ENCODE data around the gene BCL11B. TPM values are rescaled to one million over a fixed set of nuclear protein-coding genes. Genes with fewer than 3 reads are reported as not detected.

The BCL11B gene
- total RNA-seq, 1 experiment from 2014 or later = 0.24 TPM

DNA sequence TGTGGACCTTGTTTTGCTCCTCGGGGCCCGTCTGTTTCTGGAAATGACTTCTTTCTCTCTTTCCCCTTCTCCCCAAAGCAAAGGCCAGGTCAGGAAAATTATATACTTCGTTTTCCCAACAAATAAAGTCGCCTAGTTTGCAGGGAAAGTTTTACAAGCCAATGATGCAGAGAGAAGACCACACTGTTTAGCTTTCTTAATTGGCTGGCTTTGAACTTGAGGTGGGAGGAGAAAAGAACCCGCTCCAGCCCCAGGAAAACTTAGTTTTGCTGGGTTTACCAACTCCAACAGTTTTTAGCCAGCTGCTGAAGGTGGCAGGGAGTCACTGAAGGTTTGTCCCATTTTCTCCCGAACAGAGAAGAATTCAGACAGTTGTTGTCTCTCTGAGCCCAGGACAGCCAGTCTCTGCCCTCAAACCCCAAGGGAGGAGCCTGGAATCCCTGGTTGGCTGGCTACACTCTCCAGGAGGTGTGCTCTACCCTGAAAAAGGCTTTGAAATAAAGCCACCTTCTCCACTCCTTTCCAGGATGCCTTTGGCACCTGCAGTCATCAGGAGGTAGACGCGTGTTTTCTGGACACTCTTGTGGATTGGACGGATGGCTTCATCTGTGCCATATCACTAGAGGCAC lies 24.8 kb downstream of the BCL11B start:
- intact Hi-C loops (cut with micrococcal nuclease; ENCODE audit: unreplicated experiment) = no loop called here
- Mint-ChIP-seq H3K27ac (ENCODE audit: unreplicated experiment) (no peak overlapping the region), H3K27me3 (ENCODE audit: unreplicated experiment) (peaks cover 3% of the 10 kb centered on the region), H3K9me3 (ENCODE audit: low read depth, unreplicated experiment) (no peaks in the 10 kb centered on the region), H3K36me3 (ENCODE audit: insufficient read depth, unreplicated experiment) (no peaks in the 10 kb centered on the region), H3K4me3 (ENCODE audit: low read depth, unreplicated experiment) (no peak overlapping the region), H3K4me1 (ENCODE audit: low read depth, unreplicated experiment) (no peaks in the 10 kb centered on the region)
- no TSS peak for BruUV-seq (replicated peaks)
- DNase-seq = no peak
- CTCF ChIA-PET = no interaction called here
- TF ChIP-seq, protein P1, sequence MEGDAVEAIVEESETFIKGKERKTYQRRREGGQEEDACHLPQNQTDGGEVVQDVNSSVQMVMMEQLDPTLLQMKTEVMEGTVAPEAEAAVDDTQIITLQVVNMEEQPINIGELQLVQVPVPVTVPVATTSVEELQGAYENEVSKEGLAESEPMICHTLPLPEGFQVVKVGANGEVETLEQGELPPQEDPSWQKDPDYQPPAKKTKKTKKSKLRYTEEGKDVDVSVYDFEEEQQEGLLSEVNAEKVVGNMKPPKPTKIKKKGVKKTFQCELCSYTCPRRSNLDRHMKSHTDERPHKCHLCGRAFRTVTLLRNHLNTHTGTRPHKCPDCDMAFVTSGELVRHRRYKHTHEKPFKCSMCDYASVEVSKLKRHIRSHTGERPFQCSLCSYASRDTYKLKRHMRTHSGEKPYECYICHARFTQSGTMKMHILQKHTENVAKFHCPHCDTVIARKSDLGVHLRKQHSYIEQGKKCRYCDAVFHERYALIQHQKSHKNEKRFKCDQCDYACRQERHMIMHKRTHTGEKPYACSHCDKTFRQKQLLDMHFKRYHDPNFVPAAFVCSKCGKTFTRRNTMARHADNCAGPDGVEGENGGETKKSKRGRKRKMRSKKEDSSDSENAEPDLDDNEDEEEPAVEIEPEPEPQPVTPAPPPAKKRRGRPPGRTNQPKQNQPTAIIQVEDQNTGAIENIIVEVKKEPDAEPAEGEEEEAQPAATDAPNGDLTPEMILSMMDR (IDR thresholded peaks at IDR 0.05; ENCODE audit: unreplicated experiment) = no peak

DNA sequence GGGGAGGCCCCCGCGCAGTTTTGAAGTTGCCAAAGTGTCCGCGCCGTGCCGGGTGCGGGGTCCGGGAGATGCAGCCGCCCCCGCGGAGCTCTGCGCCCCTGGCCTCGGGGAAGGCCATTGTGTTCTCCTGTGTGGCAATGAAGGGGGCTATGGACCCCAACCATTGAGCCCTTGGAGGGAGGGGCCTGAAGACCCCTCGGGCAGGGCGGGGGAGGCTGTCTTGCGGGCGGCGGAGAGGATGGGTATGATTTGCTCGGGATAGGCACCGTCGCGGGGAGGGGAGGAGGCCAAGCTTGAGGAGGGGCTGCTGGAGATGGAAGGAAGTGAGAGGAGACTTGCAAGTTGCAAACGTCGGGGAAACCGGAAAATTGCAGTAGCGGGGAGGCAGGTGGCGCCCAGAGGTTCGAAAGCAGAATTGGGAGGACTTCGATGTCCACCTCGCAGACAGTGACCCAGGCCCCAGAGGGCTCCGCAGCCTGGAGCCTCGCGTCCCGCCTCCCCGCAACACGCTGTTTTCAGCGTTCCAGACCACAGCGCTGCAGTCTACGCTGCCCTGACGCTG lies 25.4 kb downstream of the BCL11B start:
- Mint-ChIP-seq H3K4me1 (ENCODE audit: low read depth, unreplicated experiment) (no peaks in the 10 kb centered on the region), H3K9me3 (ENCODE audit: low read depth, unreplicated experiment) (no peaks in the 10 kb centered on the region), H3K36me3 (ENCODE audit: insufficient read depth, unreplicated experiment) (no peaks in the 10 kb centered on the region), H3K27ac (ENCODE audit: unreplicated experiment) (no peak overlapping the region), H3K4me3 (ENCODE audit: low read depth, unreplicated experiment) (no peak overlapping the region), H3K27me3 (ENCODE audit: unreplicated experiment) (peaks cover 9% of the 10 kb centered on the region)
- CTCF ChIA-PET = no interaction called here
- TF ChIP-seq, protein P1 (IDR thresholded peaks at IDR 0.05; ENCODE audit: unreplicated experiment) = no peak
- intact Hi-C loops (cut with micrococcal nuclease; ENCODE audit: unreplicated experiment) = no loop called here
- no peak for DNase-seq
- no TSS peak for BruUV-seq (replicated peaks)

DNA sequence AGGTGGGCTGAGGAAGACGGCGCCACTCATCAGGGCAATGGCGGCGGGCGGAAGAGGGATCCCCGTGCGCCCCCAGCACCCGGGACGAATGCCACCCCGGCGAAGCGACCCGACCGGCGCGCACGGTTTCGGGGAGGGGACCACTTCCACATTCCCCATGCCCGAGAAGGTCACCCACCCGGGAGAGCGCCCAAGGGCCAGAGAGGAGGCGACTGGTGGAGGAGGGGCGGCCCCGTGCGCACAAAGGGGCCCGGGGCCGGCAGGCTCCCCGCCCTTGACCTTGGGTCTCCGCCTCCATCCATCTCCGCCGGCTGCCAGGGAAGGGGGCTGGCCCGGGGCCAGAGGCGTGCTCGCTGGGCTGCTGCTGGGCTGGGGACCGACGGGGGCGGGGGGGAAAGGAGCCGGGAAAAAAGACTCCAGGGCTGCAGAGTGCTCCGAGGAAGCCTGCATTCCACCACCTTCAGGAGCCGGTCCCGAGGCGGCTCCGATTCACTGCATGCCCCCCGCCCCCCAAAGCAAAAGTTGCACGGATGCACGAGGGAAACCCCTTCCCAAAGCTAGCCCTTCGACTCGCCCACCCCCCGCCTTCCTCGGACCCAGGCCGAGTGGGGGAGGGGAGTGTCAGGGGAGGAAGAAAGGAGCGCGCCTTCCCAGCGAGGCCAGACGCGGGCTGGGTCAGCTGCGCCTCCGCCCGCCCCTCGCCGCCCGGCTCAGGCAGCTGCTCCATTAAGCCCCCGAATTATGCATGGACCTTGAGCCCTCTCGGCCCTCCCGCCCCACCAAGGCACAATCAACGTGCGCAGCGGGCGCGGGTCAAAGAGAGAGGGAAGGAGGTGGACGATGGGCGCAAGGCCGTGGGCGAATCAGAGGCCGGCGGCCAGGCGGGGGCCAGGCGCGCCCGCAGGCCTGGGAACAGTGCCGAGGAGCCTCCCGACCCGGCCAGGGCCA lies 26.2 kb downstream of the BCL11B start:
- DNase-seq = no peak
- H3K36me3 Mint-ChIP-seq (ENCODE audit: insufficient read depth, unreplicated experiment) = no peaks in the 10 kb centered on the region
- peaks cover 13% of the 10 kb centered on the region for H3K27me3 Mint-ChIP-seq (ENCODE audit: unreplicated experiment)
- H3K4me1 Mint-ChIP-seq (ENCODE audit: low read depth, unreplicated experiment) = no peaks in the 10 kb centered on the region
- intact Hi-C loops (cut with micrococcal nuclease; ENCODE audit: unreplicated experiment) = no loop called here
- no peak overlapping the region for H3K4me3 Mint-ChIP-seq (ENCODE audit: low read depth, unreplicated experiment)
- TF ChIP-seq, protein P1 (IDR thresholded peaks at IDR 0.05; ENCODE audit: unreplicated experiment) = no peak
- H3K9me3 Mint-ChIP-seq (ENCODE audit: low read depth, unreplicated experiment) = no peaks in the 10 kb centered on the region
- no peak overlapping the region for H3K27ac Mint-ChIP-seq (ENCODE audit: unreplicated experiment)
- CTCF ChIA-PET = no interaction called here
- no TSS peak for BruUV-seq (replicated peaks)

DNA sequence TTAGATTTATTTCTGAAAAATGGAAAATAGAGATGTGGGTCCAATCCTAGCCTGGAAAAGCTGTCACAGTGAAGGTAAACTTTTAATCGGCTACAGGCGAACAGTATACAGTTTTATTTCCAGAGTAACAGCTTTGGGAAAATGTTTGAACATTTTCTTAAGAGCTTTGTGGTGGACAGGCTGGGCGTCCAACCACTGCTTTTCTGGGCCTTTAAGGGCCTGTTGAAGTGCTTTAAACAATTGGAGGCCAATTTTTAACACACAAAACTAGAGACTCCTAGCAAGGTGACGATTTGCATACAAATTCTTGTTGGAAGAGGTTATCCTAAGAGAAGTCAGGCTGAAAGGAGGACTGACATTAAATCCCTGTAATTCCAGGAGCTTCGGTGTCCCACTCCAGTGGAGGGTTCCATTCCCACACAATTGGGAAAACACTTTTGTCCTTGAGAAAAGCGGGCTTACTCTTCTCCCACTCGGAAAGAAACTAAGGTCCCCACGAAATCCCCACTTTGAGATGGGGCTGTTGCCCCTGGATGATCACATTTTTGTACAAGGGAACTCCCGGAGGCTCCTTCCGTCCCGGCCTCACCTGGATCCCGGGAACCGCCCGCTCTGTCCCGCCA lies 26.9 kb downstream of the BCL11B start:
- Mint-ChIP-seq H3K4me1 (ENCODE audit: low read depth, unreplicated experiment) (no peaks in the 10 kb centered on the region), H3K36me3 (ENCODE audit: insufficient read depth, unreplicated experiment) (no peaks in the 10 kb centered on the region), H3K27me3 (ENCODE audit: unreplicated experiment) (peaks cover 13% of the 10 kb centered on the region), H3K9me3 (ENCODE audit: low read depth, unreplicated experiment) (no peaks in the 10 kb centered on the region), H3K4me3 (ENCODE audit: low read depth, unreplicated experiment) (no peak overlapping the region), H3K27ac (ENCODE audit: unreplicated experiment) (no peak overlapping the region)
- no peak for DNase-seq
- TF ChIP-seq, protein P1 (IDR thresholded peaks at IDR 0.05; ENCODE audit: unreplicated experiment) = no peak
- CTCF ChIA-PET = no interaction called here
- BruUV-seq (replicated peaks) = no TSS peak
- intact Hi-C loops (cut with micrococcal nuclease; ENCODE audit: unreplicated experiment) = no loop called here
